ENCODE results near the gene IFTAP.

- TF ChIP-seq, protein P1, sequence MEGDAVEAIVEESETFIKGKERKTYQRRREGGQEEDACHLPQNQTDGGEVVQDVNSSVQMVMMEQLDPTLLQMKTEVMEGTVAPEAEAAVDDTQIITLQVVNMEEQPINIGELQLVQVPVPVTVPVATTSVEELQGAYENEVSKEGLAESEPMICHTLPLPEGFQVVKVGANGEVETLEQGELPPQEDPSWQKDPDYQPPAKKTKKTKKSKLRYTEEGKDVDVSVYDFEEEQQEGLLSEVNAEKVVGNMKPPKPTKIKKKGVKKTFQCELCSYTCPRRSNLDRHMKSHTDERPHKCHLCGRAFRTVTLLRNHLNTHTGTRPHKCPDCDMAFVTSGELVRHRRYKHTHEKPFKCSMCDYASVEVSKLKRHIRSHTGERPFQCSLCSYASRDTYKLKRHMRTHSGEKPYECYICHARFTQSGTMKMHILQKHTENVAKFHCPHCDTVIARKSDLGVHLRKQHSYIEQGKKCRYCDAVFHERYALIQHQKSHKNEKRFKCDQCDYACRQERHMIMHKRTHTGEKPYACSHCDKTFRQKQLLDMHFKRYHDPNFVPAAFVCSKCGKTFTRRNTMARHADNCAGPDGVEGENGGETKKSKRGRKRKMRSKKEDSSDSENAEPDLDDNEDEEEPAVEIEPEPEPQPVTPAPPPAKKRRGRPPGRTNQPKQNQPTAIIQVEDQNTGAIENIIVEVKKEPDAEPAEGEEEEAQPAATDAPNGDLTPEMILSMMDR (IDR thresholded peaks at IDR 0.05 in 2 of 3, conservative IDR thresholded peaks at IDR 0.05 in 1 of 3; ENCODE audit: borderline replicate concordance in 1 of 3, insufficient read depth in 1 of 3, low read depth in 2 of 3, low read length in 2 of 3): no peak
- no peak for TF ChIP-seq EZH2 (IDR thresholded peaks at IDR 0.05)
- no peak for TF ChIP-seq REST (IDR thresholded peaks at IDR 0.05; ENCODE audit: low read depth)
- no peak for TF ChIP-seq EZH2phosphoT487 (IDR thresholded peaks at IDR 0.05; ENCODE audit: borderline replicate concordance)
- TF ChIP-seq, protein P2, sequence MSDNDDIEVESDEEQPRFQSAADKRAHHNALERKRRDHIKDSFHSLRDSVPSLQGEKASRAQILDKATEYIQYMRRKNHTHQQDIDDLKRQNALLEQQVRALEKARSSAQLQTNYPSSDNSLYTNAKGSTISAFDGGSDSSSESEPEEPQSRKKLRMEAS (IDR thresholded peaks at IDR 0.05): no peak
- TF ChIP-seq POLR2A (IDR thresholded peaks at IDR 0.05; ENCODE audit: borderline replicate concordance, extremely low read depth, insufficient read depth, insufficient read length): no peak
- no peak for TF ChIP-seq POLR2AphosphoS5 (IDR thresholded peaks at IDR 0.05; ENCODE audit: low read depth, low read length)
- TF ChIP-seq EGR1 (IDR thresholded peaks at IDR 0.05; ENCODE audit: low read depth): no peak
- TF ChIP-seq ZNF274 (IDR thresholded peaks at IDR 0.05; ENCODE audit: low read depth, low read length): no peak
- no peak for TF ChIP-seq SIN3A (IDR thresholded peaks at IDR 0.05; ENCODE audit: low read depth)
- TF ChIP-seq SP1 (IDR thresholded peaks at IDR 0.05; ENCODE audit: low read depth): no peak
- TF ChIP-seq ZBTB33 (IDR thresholded peaks at IDR 0.05; ENCODE audit: extremely low read depth, insufficient replicate concordance, low read length): no peak
- TF ChIP-seq RAD21 (IDR thresholded peaks at IDR 0.05; ENCODE audit: low read depth): no peak
- no peak for TF ChIP-seq YY1 (IDR thresholded peaks at IDR 0.05; ENCODE audit: extremely low read depth, insufficient replicate concordance, low read depth, low read length)
These were observed 3.7 kb downstream of the IFTAP start, which contains the start of gene RAG2 for GRCh38 chr11:36598051-36598450.
